Left colon (tissue), 2 donors: ENCODE results near the gene SURF6. TPM values are rescaled to one million over a fixed set of nuclear protein-coding genes. Genes with fewer than 3 reads are reported as not detected.
A peak's percentile ranks its signal among the peaks of the same experiment; 100 is the strongest.
"Not testable (repeated sequence)": the region's sequence is repeated elsewhere in the genome, so short reads cannot be mapped to it uniquely, and the experiment has no call there.

Experiments
- ATAC-seq: fragments of 200-7000 bp; cut with Tn5 transposase; one replicate; pipeline ENCODE4 v1.9.1; 2020; ENCODE audit warnings: mild to moderate bottlenecking, moderate library complexity
- DNase-seq, 2 donors: peaks; one replicate each; pipeline ENCODE4 v3.0.0-alpha.2; 2020
- intact Hi-C, 2 donors: fragments of 100-400 bp; cut with DNase I in 1 of 2; cut with micrococcal nuclease in 1 of 2; formaldehyde crosslinking; loops; one replicate each; pipeline versions ENCODE4 v1.11.2 to v1.14.0; 2022; cut with DNase I, micrococcal nuclease
- long read RNA-seq: library from polyadenylated mRNA; unstranded; transcript quantifications from one replicate; pipeline ENCODE4 v2.0.0, GENCODE V29; 2021
- total RNA-seq, 2 donors: library from RNA; stranded (reverse); fragmentation: NEBNext Ultra II Directional; extraction: Animal tissue kit (Norgen Biotek cat#: 25700); gene quantifications; one replicate each; pipeline ENCODE4 v1.2.1, GENCODE V29; 2021
- donor health status: DM: no; HTN: no; CAD: no.
- donor health status: DM: yes; HTN: yes; CAD: no.

The SURF6 gene
- 10 to 100 TPM; 24.1 to 27.8 TPM for total RNA-seq
- long read RNA-seq, full-length matches to known transcripts = 78 of 103 reads
- long read RNA-seq, partial matches to known transcripts = 21 of 103 reads
- long read RNA-seq, other reads (novel, unspliced or antisense) = 4 of 103 reads

DNA sequence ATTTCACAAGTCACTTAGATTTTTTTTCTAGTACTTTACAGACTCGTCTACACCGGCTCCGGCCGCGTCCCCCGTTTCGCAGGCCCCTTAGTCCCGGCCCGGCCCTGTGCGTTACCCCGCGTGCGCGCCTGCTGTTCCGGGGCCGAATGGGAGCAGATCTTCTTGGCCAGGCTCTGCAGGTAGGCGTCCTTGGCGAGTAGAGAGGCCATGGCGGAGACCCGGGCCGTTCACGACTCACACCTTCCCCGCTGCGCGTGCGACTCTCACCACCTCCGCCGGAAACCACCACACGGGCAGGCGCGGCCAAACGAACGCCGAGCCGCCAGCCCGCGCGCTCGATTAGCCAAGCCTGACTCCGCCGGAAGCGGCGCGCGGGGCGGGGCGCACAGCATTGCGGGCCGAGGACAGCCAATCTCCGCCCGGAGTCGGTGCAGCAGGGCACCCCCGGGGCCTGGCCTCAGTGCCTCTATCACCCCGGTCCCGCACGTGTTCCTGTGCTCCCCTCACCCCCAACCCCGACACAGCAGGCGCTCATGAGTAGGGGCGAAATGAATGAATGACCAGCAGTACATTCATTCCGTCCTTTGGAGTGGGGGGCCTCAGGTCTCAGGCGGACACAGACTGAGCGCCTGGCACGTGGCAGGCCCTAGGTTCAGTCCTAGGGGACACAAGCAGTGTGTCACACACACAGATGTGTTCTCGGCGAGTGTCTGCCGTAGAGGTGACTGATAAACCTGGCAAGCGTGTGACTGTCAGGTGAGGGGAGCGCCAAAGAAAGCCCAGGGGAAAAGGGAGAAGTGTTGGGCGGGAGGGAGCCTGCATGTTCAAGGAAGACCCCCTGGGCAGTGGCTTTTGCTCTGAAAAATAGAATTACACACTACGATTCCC lies at the start of gene SURF6:
SURF6 (minus strand) TSS at position 265 of the 888 bp plus-strand sequence; CDS start at position 209, 56 bp downstream.
- ATAC-seq = peak; percentile 81
- DNase-seq = peak; percentile 91 to 94
- intact Hi-C loops = loop anchor here in 1 of 2 donors (10.0 kb wide), 1 partner anchor 151 kb away; no protein-coding TSS in a partner anchor

DNA sequence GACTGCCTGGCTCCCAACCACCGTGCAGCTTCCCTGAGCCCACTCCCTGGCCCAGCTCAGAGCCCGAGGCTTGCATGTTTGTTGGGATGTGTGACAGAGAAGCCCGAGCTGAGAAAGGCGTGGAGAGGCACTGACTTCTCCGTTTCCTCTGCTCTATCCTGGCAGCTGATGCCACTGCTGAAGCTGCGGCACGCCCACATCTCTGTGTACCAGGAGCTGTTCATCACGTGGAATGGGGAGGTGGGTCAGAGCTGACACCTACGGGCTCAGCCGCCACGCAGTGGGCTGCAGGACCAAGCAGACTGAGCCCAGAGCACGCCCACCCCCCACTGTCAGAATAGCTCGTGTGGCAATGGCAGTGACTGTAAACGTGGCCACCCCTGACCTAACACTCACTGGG lies 49.5 kb upstream of the SURF6 start:
- intact Hi-C loops = no loop called here
- DNase-seq (no peak), ATAC-seq (no peak)

DNA sequence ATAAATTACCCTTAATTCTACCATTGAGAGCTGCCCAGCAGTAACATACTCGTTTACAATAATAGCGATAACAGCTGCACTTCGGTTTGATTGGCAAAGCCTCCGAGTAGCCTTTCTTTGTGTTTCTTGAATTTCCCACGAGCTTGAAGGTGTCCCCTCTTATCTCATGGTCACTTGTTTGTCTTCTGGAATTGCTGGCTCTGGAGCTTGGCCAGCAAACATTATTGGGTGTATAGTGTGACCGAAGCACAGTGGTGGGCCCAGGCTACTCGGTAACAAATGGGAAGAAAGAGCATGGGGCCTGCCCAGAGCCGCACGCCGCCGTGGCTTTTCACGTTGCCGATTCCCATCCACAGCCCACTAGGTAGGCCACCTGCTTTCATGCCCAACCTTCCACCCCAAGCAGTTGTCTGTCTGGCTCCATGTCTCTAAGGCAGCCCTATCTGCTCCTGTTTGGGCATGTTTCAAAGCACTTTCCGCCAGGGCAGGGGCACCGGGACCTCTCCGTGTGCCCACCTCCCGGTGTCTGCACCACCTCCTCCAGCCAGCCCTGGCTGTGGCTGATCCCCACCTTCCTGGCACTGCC lies 48.8 kb upstream of the SURF6 start:
- DNase-seq (no peak), ATAC-seq (no peak)
- intact Hi-C loops = no loop called here

DNA sequence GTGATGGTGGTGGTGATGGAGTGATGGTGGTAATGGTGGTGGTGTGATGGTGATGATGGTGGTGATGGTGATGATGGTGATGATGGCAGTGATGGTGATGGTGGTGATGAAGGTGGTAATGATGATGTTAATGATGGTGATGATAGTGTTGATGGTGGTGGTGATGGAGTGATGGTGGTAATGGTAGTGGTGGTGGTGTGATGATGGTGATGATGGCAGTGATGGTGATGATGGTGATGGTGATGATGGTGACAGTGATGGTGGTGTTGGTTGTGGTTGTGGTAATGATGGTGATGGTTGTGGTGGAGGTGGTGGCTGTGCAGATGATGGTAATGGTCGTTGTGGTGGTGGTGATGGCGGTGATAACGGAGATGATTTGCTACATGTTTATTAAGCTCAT lies 47.5 kb upstream of the SURF6 start:
- intact Hi-C loops = no loop called here
- no peak for DNase-seq

DNA sequence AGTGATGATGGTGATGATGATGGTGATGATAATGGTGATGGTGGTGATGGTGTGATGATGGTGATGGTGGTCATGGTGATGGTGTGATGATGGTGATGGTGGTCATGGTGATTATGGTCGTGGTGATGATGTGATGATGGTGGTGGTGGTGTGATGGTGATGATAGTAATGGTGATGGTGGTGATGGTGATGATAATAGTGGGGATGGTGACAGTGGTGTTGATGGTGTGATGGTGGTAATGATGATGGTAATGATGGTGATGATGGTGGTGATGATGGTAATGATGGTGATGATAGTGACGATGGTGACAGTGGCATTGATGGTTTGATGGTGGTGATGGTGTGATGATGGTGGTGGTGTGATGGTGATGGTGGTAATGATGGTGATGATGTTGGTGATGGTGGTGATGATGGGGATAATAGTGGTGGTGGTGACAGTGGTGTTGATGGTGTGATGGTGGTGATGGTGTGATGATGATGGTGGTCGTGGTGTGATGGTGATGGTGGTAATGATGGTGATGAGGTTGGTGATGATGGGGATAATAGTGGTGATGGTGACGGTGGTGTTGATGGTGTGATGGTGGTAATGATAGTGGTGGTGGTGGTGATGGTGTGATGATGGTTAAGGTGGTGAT lies 46.6 kb upstream of the SURF6 start:
- ATAC-seq = no peak
- intact Hi-C loops = no loop called here
- no peak for DNase-seq

More for the DNA sequence above, 47.5 kb upstream of the SURF6 start:
- ATAC-seq = no peak

DNA sequence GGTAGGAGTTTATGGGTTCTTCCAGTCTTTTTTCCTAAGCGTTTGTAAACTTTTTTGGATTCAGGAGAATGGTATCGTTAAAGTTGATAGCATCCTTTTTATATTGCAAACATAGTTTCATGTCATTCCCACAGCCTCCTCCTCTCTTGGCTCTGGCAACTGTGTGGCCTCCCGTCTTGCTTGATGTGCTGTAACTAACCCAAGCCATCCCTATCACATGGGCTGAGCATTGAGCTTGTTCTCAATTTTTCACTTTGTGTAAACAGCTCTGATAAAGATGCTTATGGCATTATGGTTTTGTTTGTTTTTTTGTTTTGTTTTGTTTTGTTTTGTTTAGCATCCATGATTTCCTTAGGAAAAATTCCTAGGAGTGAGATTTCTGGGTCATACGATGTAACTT lies 44.7 kb upstream of the SURF6 start:
- intact Hi-C loops = no loop called here
- DNase-seq (no peak), ATAC-seq (no peak)

DNA sequence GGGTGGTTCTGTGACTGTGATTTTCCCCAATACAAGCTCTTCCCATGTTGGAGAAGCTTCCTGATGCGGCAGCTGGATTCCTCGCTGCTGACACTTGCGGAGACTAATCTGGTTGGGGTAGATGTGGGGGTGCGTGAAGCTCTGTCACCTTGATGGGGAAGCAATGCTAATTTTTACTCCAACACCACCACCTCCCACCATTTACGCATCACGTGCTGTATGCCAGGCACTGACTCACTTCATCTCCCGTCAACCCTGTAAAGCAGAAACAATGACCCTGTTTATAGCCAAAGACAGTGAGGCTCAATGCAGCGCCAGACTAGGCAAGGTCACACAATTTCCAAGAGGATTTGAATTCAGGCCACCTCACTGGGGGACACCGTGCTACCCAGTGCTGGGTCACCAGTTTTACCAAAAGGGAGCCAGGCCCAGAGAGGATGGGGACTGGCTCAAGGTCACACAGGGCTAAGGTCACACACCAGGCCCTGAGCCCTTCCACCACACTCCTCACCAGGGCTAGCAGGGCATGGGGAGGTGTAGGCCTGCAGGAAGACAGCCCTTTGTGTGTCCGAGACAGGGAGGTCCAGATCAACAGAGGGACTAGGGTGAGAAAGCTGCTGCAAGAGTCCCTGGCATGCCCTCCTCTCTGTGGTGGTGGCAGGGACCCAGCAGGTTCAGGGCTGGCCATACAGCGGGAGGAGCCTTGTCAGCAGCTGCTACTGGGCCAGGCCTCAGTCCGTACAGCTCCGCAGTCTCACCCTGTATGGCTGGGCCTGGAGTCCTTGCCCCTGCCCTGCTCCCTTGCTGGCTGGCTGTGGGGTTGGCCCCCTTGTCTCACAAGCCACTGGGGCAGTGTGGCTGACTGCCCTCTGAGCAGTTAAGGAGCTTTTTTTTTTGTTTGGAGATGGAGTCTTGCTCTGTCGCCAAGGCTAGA lies 43.4 kb upstream of the SURF6 start:
- intact Hi-C loops = no loop called here
- DNase-seq (no peak), ATAC-seq (no peak)

DNA sequence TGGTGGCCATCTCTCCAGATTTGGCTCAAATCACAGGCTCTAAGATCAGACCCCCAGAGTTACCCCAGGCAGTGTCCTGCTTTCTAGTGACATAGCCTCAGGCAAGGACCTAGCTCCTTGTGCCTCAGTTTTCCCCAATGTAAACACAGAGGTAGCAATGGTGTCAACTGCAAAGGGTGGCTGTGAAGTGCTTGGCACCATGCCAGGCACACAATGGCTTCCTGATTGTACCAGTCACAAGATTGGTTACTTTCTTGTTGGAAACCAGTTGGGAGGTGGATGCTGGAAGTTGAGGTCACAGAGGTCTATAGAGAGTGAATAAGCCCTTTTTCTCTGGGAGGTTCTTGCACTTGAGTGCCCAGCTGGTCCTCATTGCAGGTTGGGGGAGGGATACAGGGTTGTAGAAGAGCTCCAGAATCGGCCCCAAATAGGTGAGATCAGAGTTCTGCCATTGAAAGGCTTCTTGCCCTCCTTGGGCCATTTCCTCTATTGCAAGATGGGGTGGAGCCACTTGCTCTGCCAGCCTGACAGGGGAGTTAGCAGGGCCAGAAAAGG lies 42.5 kb upstream of the SURF6 start:
- intact Hi-C loops = no loop called here
- no peak for ATAC-seq
- DNase-seq = peak in 1 of 2 donors; percentile 45

DNA sequence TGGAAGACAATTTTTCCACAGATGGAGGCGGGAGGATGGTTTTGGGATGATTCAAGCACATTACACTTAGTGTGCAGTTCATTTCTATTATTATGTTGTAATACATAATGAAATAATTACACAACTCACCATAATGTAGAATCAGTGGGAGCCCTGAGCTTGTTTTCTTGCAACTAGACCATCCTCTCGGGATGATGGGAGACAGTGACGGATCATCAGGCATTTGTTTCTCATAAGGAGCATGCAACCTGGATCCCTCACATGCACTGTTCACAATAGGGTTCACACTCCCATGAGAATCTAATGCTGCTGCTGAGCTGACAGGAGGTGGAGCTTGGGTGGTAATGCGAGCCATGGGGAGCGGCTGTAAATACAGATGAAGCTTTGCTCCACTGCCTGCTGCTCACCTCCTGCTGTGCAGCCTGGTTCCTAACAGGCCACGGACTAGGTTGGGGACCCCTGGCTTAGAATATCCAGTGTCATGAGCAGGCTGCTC lies 41.8 kb upstream of the SURF6 start:
- DNase-seq (no peak), ATAC-seq (no peak)
- intact Hi-C loops = no loop called here

DNA sequence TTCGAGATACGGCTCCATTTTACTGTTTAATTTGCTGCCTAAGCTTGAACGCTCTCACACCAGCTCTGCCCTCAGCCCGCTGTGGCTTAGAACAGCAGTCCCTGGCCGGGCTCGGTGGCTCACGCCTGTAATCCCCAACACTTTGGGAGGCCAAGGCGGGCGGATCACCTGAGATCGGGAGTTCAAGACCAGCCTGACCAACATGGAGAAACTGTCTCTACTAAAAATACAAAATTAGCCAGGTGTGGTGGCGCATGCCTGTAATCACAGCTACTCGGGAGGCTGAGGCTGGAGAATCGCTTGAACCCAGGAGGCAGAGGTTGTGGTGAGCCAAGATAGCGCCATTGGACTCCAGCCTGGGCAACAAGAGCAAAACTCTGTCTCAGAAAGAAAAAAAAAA lies 41.3 kb upstream of the SURF6 start:
- intact Hi-C loops, DNase-seq, ATAC-seq: not testable (repeated sequence)

DNA sequence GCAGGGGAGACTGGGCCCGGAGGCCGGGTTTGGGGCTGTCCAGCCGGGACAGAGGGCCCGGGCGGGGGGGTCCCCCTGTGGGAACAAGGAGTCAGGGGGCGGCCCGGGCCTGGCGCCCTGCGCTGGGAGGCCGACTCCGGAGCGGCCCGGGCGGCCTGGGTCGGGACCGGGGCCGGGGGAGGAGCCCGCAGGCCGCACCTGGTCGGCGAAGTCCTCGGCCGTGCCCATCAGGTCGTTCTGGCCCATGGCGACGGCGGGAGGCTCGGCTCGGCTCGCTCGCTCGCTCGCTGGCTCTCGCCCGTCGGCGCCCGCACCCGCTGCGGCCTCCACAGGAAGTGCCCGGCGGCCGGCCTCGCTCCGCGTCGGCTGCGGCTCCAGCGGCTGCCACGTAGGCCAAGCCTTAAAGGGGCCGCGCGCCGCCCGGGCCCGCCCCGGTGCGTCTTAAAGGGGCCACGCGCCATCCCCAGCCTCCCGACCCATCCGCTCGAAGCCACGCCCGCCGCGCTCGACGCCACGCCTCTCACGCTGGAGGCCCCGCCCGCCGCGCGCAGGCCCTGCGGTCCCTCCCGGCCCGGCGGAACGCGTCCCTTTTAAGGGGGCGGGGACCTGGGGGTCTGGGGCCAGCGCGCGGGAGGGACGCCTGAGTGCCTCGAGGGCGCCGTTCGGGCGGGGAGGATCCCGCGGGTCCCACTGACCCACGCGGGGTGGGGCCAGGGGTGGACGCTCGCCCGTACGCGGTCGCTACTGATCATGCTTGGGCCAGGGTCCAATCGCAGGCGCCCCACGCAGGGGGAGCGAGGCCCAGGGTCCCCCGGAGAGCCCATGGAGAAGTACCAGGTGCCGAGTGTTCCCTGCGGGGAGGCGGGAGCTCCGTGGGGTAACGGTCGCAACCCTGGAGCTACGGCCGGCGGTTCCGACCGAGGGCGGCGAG lies 40.0 kb upstream of the SURF6 start, which contains the start of the genes STKLD1 and SURF4:
STKLD1 (plus strand) TSS at position 643 of the 931 bp plus-strand sequence; CDS start at position 751, 108 bp downstream.
SURF4 (minus strand) TSS at position 337 of the 931 bp plus-strand sequence; CDS start at position 246, 91 bp downstream.
- peak; percentile 94 to 98 for DNase-seq

DNA sequence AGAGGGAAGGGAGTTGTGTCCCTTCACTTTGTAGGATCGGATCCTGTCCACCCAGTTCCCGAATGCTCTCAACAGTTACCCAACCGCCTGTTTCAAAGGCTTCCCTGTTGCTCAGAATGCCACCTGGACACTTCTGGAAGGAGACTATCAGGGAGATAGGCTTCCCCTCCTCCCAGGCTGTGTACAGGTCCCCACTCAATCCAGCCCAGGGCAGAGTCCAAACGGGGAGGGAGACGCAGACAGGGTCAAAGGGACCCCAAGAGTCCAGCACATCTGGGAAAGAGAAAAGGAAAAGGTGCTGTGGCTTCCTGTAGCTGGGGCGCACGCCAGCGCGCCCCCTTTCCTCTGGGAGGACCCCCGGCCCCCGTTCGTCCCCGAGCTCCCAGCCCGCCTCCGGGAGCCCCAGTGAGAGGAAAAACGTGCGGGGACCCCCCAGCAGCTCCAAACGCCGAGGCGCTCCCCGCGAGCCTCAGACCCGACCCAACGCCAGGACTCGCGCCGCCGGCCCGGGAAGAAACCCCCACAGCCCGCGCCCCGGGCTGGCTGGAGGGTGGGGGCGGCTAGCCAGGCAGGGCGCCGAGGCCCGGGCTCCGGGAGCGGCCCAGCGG lies 39.2 kb upstream of the SURF6 start:
- DNase-seq (peak; percentile 59 to 65), ATAC-seq (peak; percentile 56)
- intact Hi-C loops = no loop called here

More for the DNA sequence above, 40.0 kb upstream of the SURF6 start, which contains the start of the genes STKLD1 and SURF4:
- intact Hi-C loops = no loop called here
- peak; percentile 93 for ATAC-seq

DNA sequence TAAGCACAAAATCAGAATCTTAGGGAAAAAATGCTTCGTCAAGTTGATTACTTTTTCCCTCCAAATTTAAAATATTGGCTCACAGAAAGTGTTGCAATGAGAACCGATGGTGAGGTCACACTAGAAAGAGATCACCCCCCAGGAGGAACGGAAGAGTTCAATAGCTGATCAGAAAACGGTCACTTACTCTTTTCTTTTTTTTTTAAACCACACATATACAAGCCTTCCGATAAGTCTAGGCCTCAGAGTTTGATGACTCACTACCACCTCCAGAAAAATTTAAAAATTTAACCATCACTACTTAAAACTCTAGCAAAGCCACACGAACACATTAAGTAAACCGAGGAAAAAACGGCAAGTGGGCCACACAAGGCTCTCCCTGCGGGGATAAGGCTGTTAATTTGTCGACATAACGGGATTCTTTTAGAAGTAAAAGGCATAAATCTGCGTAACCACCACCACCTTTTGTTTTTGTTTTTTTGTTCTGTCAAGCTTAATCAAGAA lies 38.7 kb upstream of the SURF6 start:
- DNase-seq (no peak), ATAC-seq (no peak)
- intact Hi-C loops = no loop called here

DNA sequence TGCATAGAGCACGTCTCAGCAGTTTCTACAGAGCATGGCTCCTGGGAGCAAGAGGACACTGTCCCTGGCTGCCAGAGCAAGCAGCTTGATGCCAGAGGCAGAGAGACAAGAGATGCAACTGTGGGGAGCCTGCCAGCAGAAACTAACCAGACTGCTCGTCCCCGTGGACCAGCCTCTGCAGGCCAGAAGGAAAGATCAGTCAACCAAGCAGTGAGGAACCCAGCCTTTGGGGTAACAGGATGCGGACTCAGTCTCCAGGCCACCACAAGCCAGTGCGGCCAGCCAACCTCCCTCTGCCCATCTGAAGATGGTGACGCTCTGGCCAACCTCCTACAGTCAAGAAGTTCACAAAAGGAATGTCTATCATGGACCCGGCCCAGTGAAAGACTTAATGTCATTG lies 36.2 kb upstream of the SURF6 start:
- intact Hi-C loops = no loop called here
- DNase-seq = no peak
- no peak for ATAC-seq

DNA sequence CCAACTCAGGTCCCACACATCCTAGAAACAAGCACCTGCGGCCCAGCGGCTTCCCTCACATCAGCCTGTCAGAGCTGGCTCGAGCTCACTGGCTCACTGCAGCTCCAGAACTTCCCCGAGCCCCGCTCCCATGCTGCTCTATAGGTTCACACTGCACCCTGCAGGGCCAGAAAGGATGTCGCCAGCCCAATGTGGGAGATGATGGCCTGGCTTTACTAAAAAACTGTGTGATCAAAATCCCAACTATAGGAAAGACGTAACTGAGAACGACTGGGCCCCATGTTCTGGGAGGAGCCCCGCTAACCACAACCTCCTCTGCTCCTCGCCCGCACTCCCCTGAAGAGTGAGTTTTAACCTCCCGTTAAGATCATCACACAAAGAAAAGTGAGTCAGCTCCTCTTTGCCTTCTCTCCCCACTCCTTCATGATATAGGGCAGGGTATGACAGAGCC lies 35.3 kb upstream of the SURF6 start:
- intact Hi-C loops = no loop called here
- no peak for DNase-seq

DNA sequence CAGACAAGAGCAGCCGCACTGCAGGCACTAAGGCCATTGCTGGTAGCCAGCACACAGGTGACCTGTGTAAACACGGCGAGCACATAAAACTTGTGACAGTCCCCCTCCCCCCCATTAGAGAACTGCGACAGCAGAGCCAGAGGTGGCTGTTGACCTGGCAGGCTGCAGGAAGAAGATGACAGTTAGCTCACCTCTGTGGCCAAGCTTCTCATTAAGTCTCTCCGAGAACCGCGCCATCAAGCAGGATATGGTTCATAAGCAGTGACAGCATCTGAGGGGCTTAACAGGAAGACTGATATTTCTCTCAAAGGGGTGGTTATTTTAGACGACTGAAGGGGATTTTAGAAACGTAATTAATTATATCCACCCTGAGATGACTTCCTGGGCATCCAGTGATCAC lies 34.7 kb upstream of the SURF6 start:
- no peak for ATAC-seq
- DNase-seq = no peak
- intact Hi-C loops = no loop called here

More for the DNA sequence above, 35.3 kb upstream of the SURF6 start:
- ATAC-seq = no peak
